HG02885 (cell line): Measurements from ENCODE around the gene KCNJ18.
"Not testable (repeated sequence)": the region's sequence is repeated elsewhere in the genome, so short reads cannot be mapped to it uniquely, and the experiment has no call there.

Experiments
- ATAC-seq: cut with Tn5 transposase; IDR thresholded peaks from one replicate; pipeline ENCODE4 v1.9.1; 2021; ENCODE audit warnings: mild to moderate bottlenecking; ENCODE audit not compliant: unreplicated experiment, poor library complexity

Gene KCNJ18

DNA sequence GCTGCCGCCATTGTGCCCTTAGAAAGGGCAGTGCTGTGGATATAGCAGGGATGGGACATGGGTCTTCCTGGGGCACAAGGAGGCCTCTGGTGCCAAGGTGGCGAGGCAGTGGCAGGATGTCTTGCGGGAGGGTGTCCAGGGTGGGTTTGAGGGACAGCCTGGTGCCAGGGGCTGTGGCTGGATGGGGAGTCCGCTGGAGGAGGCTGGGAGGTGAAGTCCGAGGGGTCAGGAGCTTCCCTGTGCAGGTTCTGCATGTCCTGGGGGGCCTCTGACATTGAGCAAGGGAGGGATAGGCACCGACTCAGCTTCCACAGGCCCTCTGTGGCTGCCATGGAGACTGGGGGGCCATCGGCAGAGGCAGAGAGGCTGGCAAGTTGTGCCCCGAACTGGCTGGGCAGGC lies 9.7 kb downstream of the KCNJ18 start:
- ATAC-seq, result not testable (repeated sequence)

DNA sequence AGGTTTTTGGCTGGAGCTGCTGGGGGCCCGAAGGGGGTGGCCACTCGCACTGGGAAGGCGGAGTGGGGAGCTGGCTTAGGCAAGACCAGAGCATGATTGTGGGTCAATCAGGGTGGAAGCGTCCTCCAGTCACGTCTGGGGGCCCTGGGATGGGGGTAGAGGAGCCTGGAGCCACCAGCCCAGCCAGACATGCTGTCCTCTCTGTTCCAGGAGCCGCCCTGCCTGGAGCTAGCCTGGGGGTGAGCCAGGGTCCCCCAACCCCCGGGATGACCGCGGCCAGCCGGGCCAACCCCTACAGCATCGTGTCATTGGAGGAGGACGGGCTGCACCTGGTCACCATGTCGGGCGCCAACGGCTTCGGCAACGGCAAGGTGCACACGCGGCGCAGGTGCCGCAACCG lies 10.2 kb downstream of the KCNJ18 start:
- ATAC-seq, result not testable (repeated sequence)

DNA sequence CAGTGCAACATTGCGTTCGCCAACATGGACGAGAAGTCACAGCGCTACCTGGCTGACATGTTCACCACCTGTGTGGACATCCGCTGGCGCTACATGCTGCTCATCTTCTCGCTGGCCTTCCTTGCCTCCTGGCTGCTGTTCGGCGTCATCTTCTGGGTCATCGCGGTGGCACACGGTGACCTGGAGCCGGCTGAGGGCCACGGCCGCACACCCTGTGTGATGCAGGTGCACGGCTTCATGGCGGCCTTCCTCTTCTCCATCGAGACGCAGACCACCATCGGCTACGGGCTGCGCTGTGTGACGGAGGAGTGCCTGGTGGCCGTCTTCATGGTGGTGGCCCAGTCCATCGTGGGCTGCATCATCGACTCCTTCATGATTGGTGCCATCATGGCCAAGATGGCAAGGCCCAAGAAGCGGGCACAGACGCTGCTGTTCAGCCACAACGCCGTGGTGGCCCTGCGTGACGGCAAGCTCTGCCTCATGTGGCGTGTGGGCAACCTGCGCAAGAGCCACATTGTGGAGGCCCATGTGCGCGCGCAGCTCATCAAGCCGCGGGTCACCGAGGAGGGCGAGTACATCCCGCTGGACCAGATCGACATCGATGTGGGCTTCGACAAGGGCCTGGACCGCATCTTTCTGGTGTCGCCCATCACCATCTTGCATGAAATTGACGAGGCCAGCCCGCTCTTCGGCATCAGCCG lies 10.8 kb downstream of the KCNJ18 start:
- not testable (repeated sequence) for ATAC-seq

DNA sequence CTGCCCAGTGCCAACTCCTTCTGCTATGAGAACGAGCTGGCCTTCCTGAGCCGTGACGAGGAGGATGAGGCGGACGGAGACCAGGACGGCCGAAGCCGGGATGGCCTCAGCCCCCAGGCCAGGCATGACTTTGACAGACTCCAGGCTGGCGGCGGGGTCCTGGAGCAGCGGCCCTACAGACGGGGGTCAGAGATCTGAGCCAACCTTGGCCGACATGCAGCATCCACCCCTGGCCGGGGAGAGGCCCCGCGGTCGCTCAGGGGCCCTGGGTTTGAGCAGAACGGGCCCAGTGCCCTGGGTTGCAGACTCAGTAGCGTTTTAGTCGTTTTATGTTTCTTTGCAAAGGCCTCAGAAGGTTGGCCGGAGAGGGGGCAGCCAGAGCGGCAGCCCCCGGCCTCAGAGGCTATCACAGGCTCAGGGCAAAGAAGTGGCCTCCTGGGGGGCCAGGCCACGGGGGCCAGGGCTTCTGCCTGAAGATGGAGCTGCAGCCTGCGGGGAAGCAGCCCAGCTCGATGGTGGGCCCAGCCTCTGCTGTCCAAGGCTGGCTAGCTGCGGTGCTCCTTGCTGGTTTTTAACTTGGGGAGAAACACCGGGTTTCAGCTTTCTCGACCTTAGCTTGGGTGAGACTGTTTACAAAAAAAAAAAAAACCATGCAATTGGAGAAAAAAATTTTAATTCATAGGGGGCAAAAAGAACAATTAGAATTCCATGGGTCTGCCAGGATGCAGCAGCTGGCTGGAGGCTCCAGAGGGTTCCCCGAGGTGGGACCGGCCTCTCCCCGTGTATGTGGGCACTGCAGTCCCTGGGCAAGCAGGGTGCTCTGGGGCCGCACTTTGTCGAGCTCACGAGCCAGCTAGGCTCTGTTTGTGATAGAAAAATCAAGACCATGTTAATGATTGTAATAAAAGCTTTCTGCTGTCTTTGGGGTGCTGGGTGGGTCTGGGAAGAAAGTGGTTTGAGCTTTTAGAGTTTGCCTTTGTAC lies 11.9 kb downstream of the KCNJ18 start:
- ATAC-seq, result not testable (repeated sequence)

DNA sequence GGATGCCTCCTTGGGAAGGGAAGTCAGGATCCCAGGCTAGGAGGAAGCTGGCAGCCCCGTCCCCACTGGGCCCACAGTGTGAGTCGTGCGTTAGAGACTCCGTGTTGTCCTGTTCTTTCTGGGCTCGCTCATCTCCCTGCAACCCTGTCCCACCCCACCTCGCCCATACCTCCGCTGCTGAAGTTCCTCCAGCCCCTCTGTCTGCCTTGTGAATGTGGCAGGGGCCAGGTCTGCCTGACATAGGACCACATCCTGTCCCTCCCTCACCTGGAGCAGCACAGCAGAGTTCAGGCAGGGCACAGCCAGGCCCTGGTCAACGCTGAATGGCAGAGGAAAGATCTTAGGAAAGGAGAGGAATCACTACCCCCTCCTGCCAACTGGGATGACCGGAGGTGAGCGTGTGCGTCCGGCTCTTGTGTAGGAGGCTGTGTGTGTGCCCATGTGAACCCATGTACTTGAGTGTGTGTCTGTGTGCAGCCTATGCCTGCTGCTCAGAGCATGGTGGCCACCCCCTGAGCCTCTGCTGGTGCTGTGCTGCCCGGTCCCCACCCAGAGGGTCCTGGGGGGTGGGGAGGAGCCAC lies 12.8 kb downstream of the KCNJ18 start:
- no peak for ATAC-seq

DNA sequence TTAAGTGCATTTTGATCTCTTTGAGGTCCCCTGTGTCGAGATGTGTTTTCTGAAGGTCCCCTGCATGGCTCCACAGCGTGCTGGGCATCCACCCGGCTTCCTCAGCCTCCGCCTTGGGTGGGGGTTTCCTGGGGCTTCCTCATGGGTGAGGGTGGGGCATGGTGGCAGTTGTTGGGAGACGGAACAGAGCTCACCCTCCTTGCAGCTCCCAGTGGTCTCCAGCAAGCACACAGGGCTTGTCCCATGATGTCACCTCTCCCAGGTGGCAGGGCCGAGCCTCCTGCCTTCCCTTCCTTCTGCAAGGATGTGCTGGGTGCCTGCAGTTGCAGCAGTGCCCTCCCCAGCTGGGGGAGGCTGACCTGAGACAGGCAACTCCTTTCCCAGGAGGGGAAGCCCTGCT lies 13.4 kb downstream of the KCNJ18 start:
- ATAC-seq, result not testable (repeated sequence)

DNA sequence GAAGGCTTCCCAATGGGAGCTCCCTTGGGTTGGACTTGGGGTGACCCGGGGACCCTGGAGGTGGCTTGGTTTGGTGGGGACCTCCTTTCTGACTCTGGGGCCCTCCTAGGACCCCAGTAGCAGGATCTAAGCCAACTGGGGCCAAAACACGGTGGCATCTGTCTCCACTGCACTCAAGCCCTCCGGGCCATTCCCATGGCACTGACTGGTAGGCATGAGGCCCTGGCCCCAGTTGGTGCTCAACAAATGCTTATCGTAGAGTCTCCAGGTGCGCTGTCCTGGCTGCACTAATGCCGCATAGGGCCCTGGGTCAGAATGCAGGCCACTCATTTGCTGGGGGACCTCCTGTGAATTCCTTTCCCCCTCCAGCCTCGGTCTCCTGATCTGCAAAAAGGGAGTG lies 14.2 kb downstream of the KCNJ18 start:
- ATAC-seq, result not testable (repeated sequence)

DNA sequence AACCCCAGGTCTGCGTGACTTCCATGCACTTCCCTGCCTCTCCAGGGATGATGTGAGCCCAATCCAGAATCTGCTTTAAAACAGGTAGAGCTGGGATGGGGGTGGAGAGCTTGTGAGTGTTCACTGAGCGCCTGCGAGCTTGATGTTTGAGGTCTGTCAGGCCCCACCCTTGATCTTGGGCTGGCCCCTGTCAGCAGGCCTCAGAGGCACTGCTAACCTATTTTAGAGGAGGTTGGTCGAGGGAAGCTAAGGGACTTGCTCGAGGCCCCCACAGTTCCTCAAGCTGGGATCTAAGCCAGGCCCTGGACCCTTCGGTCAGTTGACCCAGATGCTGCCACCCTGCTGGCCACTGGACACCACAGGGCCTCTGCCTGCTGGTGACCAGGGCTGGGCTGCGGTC lies 14.8 kb downstream of the KCNJ18 start:
- ATAC-seq, result not testable (repeated sequence)

DNA sequence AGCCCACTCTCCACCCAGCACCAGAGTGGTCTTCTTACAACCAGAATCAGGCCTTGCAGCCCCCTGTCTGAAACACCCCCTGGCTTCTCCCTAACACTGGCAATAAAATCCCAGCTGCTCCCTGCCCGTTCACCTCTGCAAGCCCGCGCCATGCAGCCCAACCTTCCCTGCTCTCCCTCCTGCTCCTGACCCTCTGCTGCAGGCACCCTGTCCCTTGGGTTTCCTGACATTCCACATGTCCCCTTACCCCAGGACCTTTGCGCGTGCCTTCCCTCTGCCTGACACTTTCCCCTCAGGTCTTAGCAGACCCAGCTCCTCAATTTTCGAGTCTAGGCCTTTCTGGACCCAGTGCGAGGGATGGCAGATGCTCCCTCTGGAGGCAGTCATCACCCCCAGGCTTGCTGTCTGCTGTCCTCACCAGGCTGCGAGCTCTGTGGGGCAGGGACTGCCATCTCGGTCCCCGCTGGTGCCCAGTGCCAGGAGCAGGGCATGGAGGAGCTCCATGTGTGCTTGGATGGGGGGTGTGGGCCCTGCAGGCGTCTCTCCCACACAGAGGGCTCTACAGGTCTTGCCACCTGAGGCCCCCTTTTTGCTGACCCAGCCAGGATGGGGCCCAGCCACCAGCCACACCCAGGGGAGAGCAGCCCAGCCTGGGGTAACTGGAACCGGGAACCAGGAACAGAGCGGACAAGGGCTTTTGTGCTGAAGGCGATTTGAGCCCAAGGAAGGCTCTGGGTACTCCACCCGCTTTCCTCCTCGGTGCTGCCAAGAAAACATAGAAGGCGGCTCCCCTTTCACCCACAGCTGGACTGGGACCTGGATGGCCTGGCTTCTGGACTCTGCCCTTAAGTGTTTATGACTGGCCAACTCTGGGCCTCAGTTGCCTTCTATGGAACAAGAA lies 15.6 kb downstream of the KCNJ18 start:
- ATAC-seq, result not testable (repeated sequence)

DNA sequence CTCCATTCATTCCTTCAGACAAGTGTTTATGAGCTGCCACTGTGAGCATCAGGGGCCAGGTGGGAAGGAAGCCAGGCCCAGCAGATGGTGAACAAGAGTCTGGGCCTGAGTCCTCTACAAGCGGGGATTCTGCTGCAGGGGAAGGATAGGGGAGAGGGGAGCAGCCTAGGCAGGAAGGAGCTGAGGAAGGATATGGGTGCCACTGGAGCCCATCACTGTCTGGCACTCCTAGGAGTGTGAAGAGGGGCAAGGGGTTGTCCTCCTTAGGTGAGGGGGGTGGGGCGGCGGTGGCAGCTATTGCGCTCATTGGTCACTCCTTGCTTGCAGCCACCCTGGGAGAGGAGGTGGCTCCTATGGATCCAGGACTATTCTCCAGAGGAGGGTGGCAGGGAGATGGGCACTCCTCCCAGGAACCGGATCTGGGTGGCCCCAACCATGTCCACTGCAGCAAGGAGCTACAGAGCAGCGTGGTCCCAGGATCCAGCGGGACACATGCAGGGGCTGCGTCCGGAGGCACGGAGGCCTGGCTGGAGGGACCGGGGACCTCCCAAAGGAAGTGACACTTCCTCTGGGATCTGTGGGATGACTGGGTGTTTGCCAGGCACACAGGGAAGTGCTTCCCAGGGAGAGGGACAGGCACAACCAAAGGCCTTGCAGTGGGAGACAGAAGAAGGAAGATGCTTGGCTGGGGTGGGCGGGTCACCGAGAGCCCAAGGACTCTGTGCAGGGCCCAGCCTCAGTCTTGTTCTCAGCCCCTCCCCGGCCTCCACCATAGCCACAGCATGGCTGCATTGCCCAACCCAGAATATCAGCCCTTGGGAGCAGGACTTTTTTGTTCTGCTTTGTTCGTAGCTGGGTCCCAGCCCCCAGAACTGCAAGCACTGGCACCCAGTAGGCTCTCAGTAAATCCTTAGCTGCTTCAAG lies 16.6 kb downstream of the KCNJ18 start:
- ATAC-seq, result not testable (repeated sequence)

DNA sequence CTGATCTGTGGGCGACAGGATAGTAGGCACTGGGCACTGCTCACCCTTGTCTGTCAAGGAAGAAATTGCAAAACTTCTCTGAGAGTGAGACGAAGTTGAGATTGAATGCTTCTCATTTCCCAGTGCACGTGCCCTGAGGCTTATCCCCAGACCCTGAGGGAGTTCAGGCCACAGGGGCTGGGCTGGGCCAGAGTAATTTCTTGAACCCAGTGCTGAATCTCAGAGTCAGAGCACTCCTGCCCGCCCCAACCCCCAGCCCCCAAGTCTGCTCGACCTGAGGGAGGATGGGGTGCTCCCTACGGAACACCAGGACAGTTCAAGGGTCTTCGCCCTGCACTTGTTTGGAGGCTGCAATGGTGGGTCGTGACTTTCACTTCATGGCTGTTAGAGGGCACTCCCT lies 17.7 kb downstream of the KCNJ18 start:
- not testable (repeated sequence) for ATAC-seq

DNA sequence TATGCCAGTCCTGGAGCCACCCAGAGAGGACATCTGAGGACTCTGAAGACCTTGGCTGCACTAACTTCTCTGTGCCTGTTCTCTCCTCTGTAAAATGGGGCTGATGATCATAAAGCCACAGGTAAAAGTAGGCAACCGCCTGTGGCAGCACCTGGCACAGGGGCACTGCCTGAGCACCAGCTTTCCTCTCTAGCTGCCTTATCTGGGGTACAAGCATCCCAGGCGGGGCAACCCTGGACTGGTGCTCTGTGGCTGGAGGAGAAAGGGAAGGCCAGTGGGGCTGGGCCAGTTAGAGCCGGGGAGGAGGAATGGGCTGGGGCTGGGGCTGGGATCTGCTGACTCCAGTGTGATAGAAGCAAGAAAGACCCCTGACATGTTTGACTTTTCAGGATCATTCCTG lies 18.2 kb downstream of the KCNJ18 start:
- not testable (repeated sequence) for ATAC-seq

DNA sequence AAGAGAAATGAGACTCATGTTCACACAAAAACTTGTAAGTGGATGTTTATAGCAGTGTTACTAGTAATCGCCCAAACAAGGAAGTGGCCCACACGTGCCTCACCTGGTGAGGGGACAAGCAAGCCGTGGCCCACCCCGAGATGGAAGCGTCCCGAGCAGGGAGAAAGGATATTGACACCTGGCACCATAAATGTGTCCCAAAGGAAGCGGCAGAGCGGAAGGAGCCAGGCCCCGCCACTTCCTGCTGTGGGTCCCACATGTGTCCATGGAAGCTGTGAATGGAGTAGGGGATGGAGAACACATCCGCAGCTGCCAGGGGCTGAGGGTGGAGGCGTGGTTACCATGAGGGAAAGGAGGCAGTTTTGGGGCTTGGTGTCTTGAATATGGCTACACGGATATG lies 18.9 kb downstream of the KCNJ18 start:
- ATAC-seq, result no peak

DNA sequence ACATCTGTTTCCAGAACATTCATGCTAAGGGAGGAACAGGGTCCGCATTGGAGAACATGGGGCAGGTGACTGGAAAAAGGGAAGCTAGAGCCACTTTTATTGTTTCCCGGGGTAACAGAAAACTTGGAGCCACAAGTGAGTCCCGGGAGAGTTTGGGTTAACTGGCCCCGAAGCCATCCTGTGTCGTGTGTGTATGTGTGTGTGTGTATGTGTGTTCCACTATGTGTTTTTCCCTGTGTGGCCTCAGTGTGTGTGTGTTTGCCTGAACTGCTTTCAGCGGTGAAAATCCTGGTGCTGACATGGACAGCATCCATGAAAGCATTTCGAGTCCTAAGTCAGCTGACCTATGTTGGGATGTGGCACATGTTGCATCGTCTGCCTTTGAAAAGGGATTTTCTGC lies 20.7 kb downstream of the KCNJ18 start:
- ATAC-seq, result not testable (repeated sequence)

DNA sequence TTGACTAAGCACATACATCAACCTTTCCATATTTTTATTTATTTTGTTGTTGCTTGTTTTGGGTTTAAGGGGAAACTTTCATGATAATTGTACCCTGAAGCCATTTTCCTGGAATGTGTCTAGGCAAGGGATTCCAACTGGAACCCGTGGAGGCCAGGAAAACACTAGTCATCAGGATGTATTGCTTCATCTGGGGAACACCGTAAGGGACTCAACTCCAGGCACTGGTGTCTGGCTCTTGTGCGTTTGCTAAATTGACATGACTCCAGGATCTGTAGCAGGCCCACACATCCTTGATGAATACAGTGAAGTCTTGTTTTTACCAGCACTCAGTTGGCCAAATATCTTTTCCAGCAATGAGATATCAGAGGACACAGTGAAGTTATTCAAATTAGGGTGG lies 21.3 kb downstream of the KCNJ18 start:
- ATAC-seq, result not testable (repeated sequence)

DNA sequence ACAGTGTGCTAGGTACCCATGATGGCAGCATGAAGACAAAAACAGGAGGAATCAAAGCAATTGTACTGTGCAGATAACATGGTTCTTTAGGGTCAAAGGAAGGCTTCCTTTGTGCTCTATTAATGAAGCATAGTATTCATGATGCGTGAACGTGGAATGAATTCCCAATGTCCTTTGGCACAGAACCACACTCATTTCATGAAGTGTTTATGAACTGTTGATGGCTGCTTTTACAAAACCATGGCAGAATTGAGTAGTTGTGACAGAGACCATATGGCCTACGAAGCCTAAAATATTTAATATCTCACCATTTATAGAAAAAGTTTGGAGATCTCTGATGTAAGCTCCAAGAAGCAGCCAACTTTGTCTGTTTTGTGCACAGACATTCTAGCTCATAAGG lies 22.4 kb downstream of the KCNJ18 start:
- ATAC-seq, result not testable (repeated sequence)

DNA sequence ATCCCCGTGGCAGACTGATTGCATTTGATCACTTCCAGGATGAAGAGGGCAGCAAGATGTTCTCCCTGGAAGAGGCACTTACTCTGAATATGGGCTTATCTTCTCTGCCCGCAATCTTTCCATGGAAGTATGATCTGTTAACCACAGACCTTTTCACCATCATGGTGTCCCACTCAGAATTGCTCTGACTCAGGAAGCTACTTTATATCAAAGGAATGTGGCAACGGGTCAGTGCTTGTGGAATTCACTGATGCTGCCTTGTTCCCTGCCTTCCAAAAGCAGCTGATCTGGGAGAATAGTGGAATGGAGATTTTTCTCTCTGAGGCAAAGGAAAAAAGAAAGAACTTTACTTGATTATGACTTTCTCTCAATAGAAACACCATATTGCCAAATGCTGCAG lies 23.6 kb downstream of the KCNJ18 start:
- ATAC-seq, result not testable (repeated sequence)

DNA sequence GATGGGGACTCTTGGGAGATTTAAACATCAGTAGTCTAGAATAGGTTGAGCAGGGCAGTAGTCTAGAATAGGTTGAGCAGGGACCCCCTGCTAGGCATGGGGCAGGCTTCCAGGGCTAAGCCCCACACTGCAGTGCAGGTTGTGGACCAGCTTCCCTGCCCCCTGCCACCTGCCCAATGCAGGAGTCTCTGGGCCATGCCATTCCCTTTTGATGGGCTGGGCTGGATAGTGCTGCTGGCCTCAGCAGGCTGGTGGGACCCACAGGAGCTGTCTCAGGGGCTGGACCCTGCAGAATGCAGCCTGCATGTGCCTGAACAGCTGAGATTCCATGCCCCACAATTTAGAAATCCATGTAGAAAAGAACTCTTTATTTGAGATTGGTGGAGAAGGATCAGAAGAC lies 26.6 kb downstream of the KCNJ18 start:
- ATAC-seq, result not testable (repeated sequence)
